Measurements from ENCODE around the gene P2RX5.

DNA sequence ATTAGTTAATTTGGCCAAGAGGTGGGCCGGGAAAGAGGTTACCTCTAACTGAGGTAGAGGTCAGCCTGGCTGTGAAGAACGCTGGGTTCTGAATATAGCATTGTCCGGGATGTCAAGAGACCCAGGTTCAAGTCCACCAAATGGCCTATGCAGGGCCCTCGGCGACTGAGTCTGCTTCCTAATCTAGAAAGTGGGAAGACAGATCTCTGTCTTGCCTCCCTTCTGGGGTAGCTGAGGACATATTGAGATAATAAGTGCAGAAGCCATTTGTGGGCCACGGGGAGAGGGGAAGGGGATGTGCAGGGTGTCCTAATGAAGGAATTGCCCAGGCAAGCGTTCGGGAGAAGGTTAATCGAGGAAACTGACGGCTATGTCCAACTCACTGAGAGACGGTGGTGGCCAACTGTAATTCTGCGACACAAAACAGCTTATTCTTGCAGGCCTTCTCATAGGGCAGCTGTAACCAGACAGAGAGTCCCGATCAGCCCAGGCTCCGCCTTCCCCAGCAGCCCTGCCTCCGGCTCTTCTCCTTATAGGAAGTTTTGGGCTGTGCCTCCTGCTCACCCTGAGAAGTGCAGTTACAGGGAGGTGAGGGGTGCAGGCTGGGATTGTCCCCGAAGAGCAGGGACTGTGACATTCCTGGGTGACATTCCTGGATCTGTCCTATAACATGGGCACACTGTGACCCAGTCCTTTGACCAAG is 43.6 kb upstream of the P2RX5 start:
- TF ChIP-seq POLR2AphosphoS5 (IDR thresholded peaks at IDR 0.05; ENCODE audit: borderline replicate concordance, low read depth, low read length) (no peak), EZH2 (IDR thresholded peaks at IDR 0.05) (no peak)
